ENCODE data around the gene RASGRF2.

GRCh38 chr5:81194633-81195334, 234.6 kb downstream of the RASGRF2 start:
- TF ChIP-seq CTCF (IDR thresholded peaks at IDR 0.05; ENCODE audit: low read depth, low read length, poor library complexity, severe bottlenecking) (peak; percentile 87), EZH2phosphoT487 (IDR thresholded peaks at IDR 0.05; ENCODE audit: borderline replicate concordance, low read length) (no peak)
